GM18505 (cell line): Measurements from ENCODE around the gene C1QTNF9.
"Not testable (repeated sequence)": the region's sequence is repeated elsewhere in the genome, so short reads cannot be mapped to it uniquely, and the experiment has no call there.

Experiments
- ATAC-seq: cut with Tn5 transposase; IDR thresholded peaks from one replicate; pipeline ENCODE4 v1.9.1; 2021; ENCODE audit not compliant: unreplicated experiment
- POLR2A ChIP-seq: IDR thresholded peaks from 4 replicates; pipeline ENCODE4 v1.6.1; 2011; ENCODE audit warnings: borderline replicate concordance; ENCODE audit not compliant: insufficient read depth, insufficient read length; ENCODE audit errors: extremely low read depth

The C1QTNF9 gene

GRCh38 chr13:24293746-24294145 lies 15.6 kb upstream of the C1QTNF9 start:
- ATAC-seq, result no peak
- no peak for TF ChIP-seq POLR2A

GRCh38 chr13:24299488-24300114 lies 9.8 kb upstream of the C1QTNF9 start:
- no peak for TF ChIP-seq POLR2A
- no peak for ATAC-seq

GRCh38 chr13:24301434-24301833 lies 7.9 kb upstream of the C1QTNF9 start:
- TF ChIP-seq POLR2A, result no peak
- no peak for ATAC-seq

GRCh38 chr13:24301911-24302310 lies 7.5 kb upstream of the C1QTNF9 start:
- ATAC-seq, result no peak
- TF ChIP-seq POLR2A, result no peak

DNA sequence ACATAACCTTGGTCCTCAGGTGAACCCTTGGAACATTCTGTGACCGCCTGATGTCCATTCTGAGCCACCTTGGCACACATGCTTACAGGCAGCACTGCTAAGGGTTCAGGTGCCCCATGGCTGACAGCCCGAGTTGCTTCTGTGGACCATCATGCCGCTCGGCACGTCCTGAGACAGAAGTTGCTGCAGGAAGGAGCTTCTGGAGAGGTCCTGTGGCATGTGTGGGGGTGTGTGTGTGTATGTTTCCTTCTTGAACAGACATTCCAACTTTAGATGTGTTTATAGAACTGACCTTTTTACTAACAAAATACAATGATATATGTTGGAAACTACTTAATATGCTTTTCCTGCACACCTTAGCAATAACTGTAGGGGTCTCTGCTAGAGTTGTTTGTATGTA lies 4.8 kb upstream of the C1QTNF9 start:
- no peak for ATAC-seq
- TF ChIP-seq POLR2A, result no peak

DNA sequence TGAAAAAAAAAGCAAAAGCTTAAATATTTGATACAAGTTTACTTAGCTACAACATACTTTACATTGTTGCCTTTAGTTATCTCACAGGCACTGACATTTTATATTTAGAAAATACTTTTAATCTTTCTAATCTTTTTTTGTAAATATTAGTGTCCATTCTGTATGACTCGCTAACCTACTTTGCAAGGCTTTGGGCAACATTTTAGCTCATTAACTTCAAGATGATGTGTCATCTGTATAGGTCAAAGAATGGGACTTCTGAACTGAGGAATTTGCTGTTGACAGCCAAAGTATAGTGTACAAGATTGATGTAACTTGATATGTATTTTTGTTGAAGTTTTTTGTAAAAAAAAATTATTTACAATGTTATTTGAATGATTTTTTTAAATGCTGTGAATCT lies 2.7 kb upstream of the C1QTNF9 start:
- TF ChIP-seq POLR2A, result no peak

GRCh38 chr13:24307211-24308067 lies 1.9 kb upstream of the C1QTNF9 start:
- no peak for ATAC-seq
- no peak for TF ChIP-seq POLR2A

More for the DNA sequence above, 2.7 kb upstream of the C1QTNF9 start:
- no peak for ATAC-seq

DNA sequence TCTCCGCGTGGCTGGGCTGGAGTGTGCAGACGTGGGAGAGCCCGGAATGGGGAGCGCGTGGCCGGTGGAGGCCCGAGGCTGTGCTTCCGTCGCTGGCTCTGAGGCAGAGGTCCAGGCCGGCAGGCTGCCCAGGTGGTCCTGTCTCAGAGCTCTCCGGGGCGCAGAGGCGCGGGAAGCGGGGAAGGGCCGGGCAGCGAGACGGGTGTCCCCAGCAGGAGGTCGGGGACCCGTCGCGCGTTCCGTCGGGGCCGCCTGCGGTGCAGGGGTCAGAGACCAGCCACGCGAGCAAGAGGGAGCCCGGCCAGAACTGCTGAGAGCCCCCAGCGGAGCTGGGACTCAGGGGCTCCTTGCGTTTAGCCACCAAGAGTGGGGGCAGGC lies 1.3 kb upstream of the C1QTNF9 start:
- no peak for ATAC-seq
- TF ChIP-seq POLR2A, result no peak

DNA sequence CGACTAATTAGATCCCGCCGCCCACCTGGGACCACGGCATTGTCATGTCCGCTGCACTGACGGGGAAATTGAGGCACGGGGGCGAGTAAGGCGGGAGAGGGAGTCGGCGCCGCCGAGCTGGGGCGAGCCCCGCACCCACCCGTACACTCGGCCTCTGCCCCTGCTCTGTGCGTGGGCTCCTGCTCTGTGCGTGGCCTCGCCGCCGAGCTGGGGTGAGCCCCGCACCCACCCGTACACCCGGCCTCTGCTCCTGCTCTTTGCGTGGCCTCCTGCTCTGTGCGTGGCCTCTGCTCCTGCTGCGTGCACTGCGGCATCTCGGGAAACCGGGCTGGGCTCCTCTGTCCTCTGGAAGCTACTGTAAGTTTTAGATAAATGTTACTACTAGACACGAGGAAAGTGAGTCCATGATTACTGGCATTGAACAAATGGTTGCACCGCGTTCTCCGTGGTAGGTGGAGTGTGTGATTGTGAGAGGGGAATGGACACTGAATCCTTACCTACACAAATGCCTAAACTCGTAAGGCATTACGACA lies 826 bp upstream of the C1QTNF9 start:
- TF ChIP-seq POLR2A, result no peak
- ATAC-seq, result no peak

DNA sequence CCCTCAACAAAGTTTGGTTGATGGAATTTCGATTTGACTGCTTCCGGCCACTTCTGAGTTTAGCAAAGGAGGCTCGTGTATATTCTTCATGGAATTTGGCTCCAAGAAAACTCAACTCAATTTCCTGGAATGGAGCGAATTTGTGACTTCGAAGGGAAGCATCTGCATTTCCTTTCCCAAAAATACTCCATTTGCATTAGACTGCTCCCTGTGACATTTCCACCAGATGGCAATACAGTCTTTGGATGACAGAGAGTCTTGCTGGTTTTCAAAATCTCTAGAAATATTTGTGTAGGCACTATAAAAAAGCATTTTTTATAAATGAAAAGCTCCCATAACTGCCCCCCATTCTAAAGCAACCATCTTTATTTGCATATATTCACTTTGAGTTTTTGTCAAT lies 4.1 kb downstream of the C1QTNF9 start:
- no peak for TF ChIP-seq POLR2A
- no peak for ATAC-seq

DNA sequence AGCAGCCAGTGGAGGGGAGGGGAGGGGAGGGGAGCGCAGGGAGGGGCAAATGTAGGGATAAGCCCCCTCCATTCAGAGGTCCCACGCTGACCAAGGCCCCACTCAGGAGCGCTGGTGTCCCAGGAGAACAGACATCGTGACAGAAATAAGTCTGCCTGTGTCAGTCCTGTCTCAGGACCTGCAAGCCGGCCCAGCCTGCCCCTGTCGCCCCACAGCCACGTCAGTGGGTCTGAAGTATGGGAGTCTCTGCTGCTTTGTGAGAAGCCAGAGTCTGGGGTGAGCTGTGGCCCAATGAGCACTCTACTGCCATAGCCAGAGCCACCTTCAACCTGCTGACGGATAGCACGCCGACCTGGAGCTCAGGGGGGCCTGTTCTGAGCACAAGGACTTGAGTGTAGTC lies 8.5 kb downstream of the C1QTNF9 start:
- ATAC-seq, result not testable (repeated sequence)

GRCh38 chr13:24318878-24319277 lies 9.5 kb downstream of the C1QTNF9 start:
- ATAC-seq, result not testable (repeated sequence)

GRCh38 chr13:24319641-24320040 lies 10.3 kb downstream of the C1QTNF9 start:
- not testable (repeated sequence) for ATAC-seq

DNA sequence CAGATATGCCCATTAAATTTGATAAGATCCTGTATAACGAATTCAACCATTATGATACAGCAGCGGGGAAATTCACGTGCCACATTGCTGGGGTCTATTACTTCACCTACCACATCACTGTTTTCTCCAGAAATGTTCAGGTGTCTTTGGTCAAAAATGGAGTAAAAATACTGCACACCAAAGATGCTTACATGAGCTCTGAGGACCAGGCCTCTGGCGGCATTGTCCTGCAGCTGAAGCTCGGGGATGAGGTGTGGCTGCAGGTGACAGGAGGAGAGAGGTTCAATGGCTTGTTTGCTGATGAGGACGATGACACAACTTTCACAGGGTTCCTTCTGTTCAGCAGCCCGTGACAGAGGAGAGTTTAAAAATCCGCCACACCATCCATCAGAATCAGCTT lies 12.0 kb downstream of the C1QTNF9 start:
- not testable (repeated sequence) for ATAC-seq

GRCh38 chr13:24322470-24322869 lies 13.1 kb downstream of the C1QTNF9 start:
- ATAC-seq, result not testable (repeated sequence)
